ENCODE results near the gene DKK3. TPM values are rescaled to one million over a fixed set of nuclear protein-coding genes. Genes with fewer than 3 reads are reported as not detected.

Gene DKK3
- total and polyA plus RNA-seq, 2 experiments from 2014 or later: 16.8 to 31.1 TPM

DNA sequence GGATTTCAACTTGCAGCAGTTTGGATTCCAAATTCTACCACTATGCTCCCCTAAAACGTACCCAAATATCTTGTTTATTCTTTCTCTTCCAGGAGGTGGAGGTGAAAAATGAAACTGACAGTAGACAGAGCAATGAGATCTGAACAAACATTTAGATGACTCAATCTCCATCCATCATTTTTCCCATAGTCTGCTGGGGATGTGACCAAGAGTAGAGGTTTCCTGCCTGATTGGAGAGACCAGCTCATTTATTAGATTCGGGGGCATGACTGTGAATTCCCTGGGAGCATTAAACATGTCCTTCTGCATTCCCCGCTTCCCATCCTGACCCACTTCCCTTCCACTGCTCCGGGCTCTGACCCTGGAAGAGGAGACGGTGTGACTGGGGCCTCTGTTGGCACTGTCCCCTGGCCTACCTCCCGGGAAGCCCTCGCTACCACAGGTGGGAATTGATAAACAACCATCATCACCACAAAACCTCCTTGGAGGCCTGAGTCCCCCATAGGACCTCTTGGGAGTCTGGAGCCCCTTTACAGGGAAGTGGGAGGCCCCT lies 20.3 kb downstream of the DKK3 start:
- Histone ChIP-seq H3F3A (replicated peaks; ENCODE audit: low read depth) (no peaks in the 10 kb centered on the region), H2AFZ (no peak overlapping the region)

More for the DNA sequence above, 20.3 kb downstream of the DKK3 start:
- Mint-ChIP-seq H3K36me3 (ENCODE audit: low read depth) (peaks cover 13% of the 10 kb centered on the region; the same call in 2 of the 3 replicates), H3K27ac (no peak overlapping the region), H3K27me3 (ENCODE audit: insufficient read depth, low read depth, poor library complexity) (no peaks in the 10 kb centered on the region), H3K9me3 (no peaks in the 10 kb centered on the region; the same call in 2 of the 3 replicates), H3K4me1 (peaks cover 19% of the 10 kb centered on the region; the same call in 2 of the 3 replicates), H3K4me3 (no peak overlapping the region)
- Histone ChIP-seq H4K20me1 (replicated peaks; ENCODE audit: insufficient read depth) (no peaks in the 10 kb centered on the region), H3K4me2 (no peak overlapping the region), H3K4me3 (no peak overlapping the region), H3K79me2 (replicated peaks; ENCODE audit: insufficient read depth) (no peaks in the 10 kb centered on the region), H3K27me3 (ENCODE audit: insufficient read depth) (no peaks in the 10 kb centered on the region), H3K27ac (ENCODE audit: low read depth) (no peak overlapping the region), H3K36me3 (ENCODE audit: insufficient read depth) (no peaks in the 10 kb centered on the region), H3K4me1 (ENCODE audit: insufficient read depth) (peaks cover 10% of the 10 kb centered on the region; the same call in 1 of the 2 replicates), H3K9me2 (ENCODE audit: insufficient read depth) (no peaks in the 10 kb centered on the region)
- ATAC-seq (no peak), DNase-seq (ENCODE audit: low spot score) (no peak)
- TF ChIP-seq, protein P1, sequence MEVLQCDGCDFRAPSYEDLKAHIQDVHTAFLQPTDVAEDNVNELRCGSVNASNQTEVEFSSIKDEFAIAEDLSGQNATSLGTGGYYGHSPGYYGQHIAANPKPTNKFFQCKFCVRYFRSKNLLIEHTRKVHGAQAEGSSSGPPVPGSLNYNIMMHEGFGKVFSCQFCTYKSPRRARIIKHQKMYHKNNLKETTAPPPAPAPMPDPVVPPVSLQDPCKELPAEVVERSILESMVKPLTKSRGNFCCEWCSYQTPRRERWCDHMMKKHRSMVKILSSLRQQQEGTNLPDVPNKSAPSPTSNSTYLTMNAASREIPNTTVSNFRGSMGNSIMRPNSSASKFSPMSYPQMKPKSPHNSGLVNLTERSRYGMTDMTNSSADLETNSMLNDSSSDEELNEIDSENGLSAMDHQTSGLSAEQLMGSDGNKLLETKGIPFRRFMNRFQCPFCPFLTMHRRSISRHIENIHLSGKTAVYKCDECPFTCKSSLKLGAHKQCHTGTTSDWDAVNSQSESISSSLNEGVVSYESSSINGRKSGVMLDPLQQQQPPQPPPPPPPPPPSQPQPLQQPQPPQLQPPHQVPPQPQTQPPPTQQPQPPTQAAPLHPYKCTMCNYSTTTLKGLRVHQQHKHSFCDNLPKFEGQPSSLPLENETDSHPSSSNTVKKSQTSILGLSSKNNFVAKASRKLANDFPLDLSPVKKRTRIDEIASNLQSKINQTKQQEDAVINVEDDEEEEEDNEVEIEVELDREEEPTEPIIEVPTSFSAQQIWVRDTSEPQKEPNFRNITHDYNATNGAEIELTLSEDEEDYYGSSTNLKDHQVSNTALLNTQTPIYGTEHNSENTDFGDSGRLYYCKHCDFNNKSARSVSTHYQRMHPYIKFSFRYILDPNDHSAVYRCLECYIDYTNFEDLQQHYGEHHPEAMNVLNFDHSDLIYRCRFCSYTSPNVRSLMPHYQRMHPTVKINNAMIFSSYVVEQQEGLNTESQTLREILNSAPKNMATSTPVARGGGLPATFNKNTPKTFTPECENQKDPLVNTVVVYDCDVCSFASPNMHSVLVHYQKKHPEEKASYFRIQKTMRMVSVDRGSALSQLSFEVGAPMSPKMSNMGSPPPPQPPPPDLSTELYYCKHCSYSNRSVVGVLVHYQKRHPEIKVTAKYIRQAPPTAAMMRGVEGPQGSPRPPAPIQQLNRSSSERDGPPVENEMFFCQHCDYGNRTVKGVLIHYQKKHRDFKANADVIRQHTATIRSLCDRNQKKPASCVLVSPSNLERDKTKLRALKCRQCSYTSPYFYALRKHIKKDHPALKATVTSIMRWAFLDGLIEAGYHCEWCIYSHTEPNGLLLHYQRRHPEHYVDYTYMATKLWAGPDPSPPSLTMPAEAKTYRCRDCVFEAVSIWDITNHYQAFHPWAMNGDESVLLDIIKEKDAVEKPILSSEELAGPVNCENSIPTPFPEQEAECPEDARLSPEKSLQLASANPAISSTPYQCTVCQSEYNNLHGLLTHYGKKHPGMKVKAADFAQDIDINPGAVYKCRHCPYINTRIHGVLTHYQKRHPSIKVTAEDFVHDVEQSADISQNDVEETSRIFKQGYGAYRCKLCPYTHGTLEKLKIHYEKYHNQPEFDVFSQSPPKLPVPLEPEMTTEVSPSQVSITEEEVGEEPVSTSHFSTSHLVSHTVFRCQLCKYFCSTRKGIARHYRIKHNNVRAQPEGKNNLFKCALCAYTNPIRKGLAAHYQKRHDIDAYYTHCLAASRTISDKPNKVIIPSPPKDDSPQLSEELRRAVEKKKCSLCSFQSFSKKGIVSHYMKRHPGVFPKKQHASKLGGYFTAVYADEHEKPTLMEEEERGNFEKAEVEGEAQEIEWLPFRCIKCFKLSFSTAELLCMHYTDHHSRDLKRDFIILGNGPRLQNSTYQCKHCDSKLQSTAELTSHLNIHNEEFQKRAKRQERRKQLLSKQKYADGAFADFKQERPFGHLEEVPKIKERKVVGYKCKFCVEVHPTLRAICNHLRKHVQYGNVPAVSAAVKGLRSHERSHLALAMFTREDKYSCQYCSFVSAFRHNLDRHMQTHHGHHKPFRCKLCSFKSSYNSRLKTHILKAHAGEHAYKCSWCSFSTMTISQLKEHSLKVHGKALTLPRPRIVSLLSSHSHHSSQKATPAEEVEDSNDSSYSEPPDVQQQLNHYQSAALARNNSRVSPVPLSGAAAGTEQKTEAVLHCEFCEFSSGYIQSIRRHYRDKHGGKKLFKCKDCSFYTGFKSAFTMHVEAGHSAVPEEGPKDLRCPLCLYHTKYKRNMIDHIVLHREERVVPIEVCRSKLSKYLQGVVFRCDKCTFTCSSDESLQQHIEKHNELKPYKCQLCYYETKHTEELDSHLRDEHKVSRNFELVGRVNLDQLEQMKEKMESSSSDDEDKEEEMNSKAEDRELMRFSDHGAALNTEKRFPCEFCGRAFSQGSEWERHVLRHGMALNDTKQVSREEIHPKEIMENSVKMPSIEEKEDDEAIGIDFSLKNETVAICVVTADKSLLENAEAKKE (CRISPR knock-in tag; IDR thresholded peaks at IDR 0.05): no peak
